Measurements from ENCODE around the gene TECTB. TPM values are rescaled to one million over a fixed set of nuclear protein-coding genes. Genes with fewer than 3 reads are reported as not detected.

The TECTB gene
- total and polyA plus RNA-seq, 2 experiments from 2014 or later = 0.21 TPM; not detected in 1

GRCh38 chr10:112335111-112335867 lies 52.1 kb downstream of the TECTB start:
- Histone ChIP-seq H3K36me3 (ENCODE audit: low read depth) (no peaks in the 10 kb centered on the region), H4K20me1 (ENCODE audit: insufficient read depth) (no peaks in the 10 kb centered on the region), H3K9me2 (ENCODE audit: insufficient read depth) (no peaks in the 10 kb centered on the region), H3F3A (ENCODE audit: insufficient read depth) (peaks cover 18% of the 10 kb centered on the region), H3K4me2 (ENCODE audit: unreplicated experiment) (peak overlapping the region; percentile 48), H3K4me3 (no peak overlapping the region; the same call in 1 of the 2 replicates), H3K9me3 (ENCODE audit: low read depth) (no peaks in the 10 kb centered on the region), H3K27ac (peak overlapping the region; percentile 45), H3K4me1 (ENCODE audit: insufficient read depth) (peaks cover 26% of the 10 kb centered on the region), H2AFZ (peak overlapping the region; percentile 37), H3K79me2 (ENCODE audit: insufficient read depth) (no peaks in the 10 kb centered on the region), H3K9ac (peak overlapping the region; percentile 10), H3K27me3 (replicated peaks; ENCODE audit: insufficient read depth) (no peaks in the 10 kb centered on the region)
- WGBS, 2 experiments (ENCODE audit: low coverage in 1 of 2, low lambda C conversion rate in 2 of 2, missing lambda C conversion rate in 2 of 2) = 16 to 18% methylated on average over 5 of the region's 5 CpGs
- DNase-seq = peak; percentile 50
- no peak for TF ChIP-seq EZH2phosphoT487 (IDR thresholded peaks at IDR 0.05; ENCODE audit: insufficient read depth, low read depth)
- no peak for TF ChIP-seq EZH2 (IDR thresholded peaks at IDR 0.05; ENCODE audit: insufficient read depth, poor library complexity, severe bottlenecking)
- in situ Hi-C loops (cut with MboI) = no loop called here

- Histone ChIP-seq H3K27me3 (replicated peaks; ENCODE audit: insufficient read depth) (no peaks in the 10 kb centered on the region), H3K36me3 (ENCODE audit: low read depth) (no peaks in the 10 kb centered on the region), H3K9ac (no peak overlapping the region), H3K79me2 (ENCODE audit: insufficient read depth) (no peaks in the 10 kb centered on the region), H2AFZ (0 out of 2 replicates have a peak overlapping the region, but pooled peaks have one; percentile 37), H3K9me3 (ENCODE audit: low read depth) (no peaks in the 10 kb centered on the region), H3K9me2 (ENCODE audit: insufficient read depth) (no peaks in the 10 kb centered on the region), H3F3A (ENCODE audit: insufficient read depth) (peaks cover 18% of the 10 kb centered on the region), H4K20me1 (ENCODE audit: insufficient read depth) (no peaks in the 10 kb centered on the region), H3K4me3 (no peak overlapping the region), H3K4me2 (ENCODE audit: unreplicated experiment) (peak overlapping the region; percentile 48), H3K4me1 (ENCODE audit: insufficient read depth) (peaks cover 26% of the 10 kb centered on the region), H3K27ac (peak overlapping the region; percentile 45; the same call in 1 of the 2 replicates)
- no peak for TF ChIP-seq EZH2 (IDR thresholded peaks at IDR 0.05; ENCODE audit: insufficient read depth, poor library complexity, severe bottlenecking)
- TF ChIP-seq EZH2phosphoT487 (IDR thresholded peaks at IDR 0.05; ENCODE audit: insufficient read depth, low read depth) = no peak
- WGBS, 2 experiments (ENCODE audit: low coverage in 1 of 2, low lambda C conversion rate in 2 of 2, missing lambda C conversion rate in 2 of 2) = 47 to 51% methylated on average over 4 of the region's 4 CpGs
- in situ Hi-C loops (cut with MboI) = no loop called here
- DNase-seq = peak; percentile 32
Observed at GRCh38 chr10:112335868-112336265, 52.7 kb downstream of the TECTB start.

- no peaks in the 10 kb centered on the region for H3K36me3 ChIP-seq (ENCODE audit: low read depth)
- peaks cover 26% of the 10 kb centered on the region for H3K4me1 ChIP-seq (ENCODE audit: insufficient read depth)
- no peaks in the 10 kb centered on the region for H3K27me3 ChIP-seq (replicated peaks; ENCODE audit: insufficient read depth)
- no peak overlapping the region for H3K4me2 ChIP-seq (ENCODE audit: unreplicated experiment)
- no peaks in the 10 kb centered on the region for H3K79me2 ChIP-seq (ENCODE audit: insufficient read depth)
- H4K20me1 ChIP-seq (ENCODE audit: insufficient read depth) = no peaks in the 10 kb centered on the region
- WGBS, 2 experiments (ENCODE audit: low coverage in 1 of 2, low lambda C conversion rate in 2 of 2, missing lambda C conversion rate in 2 of 2) = 64 to 65% methylated on average over 5 of the region's 5 CpGs
- peaks cover 18% of the 10 kb centered on the region for H3F3A ChIP-seq (ENCODE audit: insufficient read depth)
- H3K9ac ChIP-seq = no peak overlapping the region
- H2AFZ ChIP-seq = no peak overlapping the region
- H3K9me3 ChIP-seq (ENCODE audit: low read depth) = no peaks in the 10 kb centered on the region
- no peak for DNase-seq
- in situ Hi-C loops (cut with MboI) = no loop called here
- H3K4me3 ChIP-seq = no peak overlapping the region
- no peak overlapping the region for H3K27ac ChIP-seq
- TF ChIP-seq EZH2phosphoT487 (IDR thresholded peaks at IDR 0.05; ENCODE audit: insufficient read depth, low read depth) = no peak
- no peak for TF ChIP-seq EZH2 (IDR thresholded peaks at IDR 0.05; ENCODE audit: insufficient read depth, poor library complexity, severe bottlenecking)
- H3K9me2 ChIP-seq (ENCODE audit: insufficient read depth) = no peaks in the 10 kb centered on the region
Observed at GRCh38 chr10:112336556-112337201, 53.5 kb downstream of the TECTB start.

- Histone ChIP-seq H3K4me1 (ENCODE audit: insufficient read depth) (peaks cover 18% of the 10 kb centered on the region), H3K9me2 (ENCODE audit: insufficient read depth) (no peaks in the 10 kb centered on the region), H3K79me2 (ENCODE audit: insufficient read depth) (no peaks in the 10 kb centered on the region), H3K4me2 (ENCODE audit: unreplicated experiment) (no peak overlapping the region), H3K9ac (no peak overlapping the region), H3K9me3 (ENCODE audit: low read depth) (no peaks in the 10 kb centered on the region), H3K36me3 (ENCODE audit: low read depth) (no peaks in the 10 kb centered on the region), H3K4me3 (no peak overlapping the region), H3K27ac (no peak overlapping the region), H2AFZ (no peak overlapping the region), H4K20me1 (ENCODE audit: insufficient read depth) (no peaks in the 10 kb centered on the region), H3F3A (ENCODE audit: insufficient read depth) (peaks cover 18% of the 10 kb centered on the region), H3K27me3 (replicated peaks; ENCODE audit: insufficient read depth) (no peaks in the 10 kb centered on the region)
- 77 to 85% methylated on average over 3 of the region's 3 CpGs for WGBS, 2 experiments (ENCODE audit: low coverage in 1 of 2, low lambda C conversion rate in 2 of 2, missing lambda C conversion rate in 2 of 2)
- in situ Hi-C loops (cut with MboI) = no loop called here
- no peak for TF ChIP-seq EZH2 (IDR thresholded peaks at IDR 0.05; ENCODE audit: insufficient read depth, poor library complexity, severe bottlenecking)
- no peak for DNase-seq
Observed at GRCh38 chr10:112338957-112339356, 55.8 kb downstream of the TECTB start.

Data from GM23248 (cell line).